Stimulated activated CD4-positive, alpha-beta T cell treated with anti-CD3 and anti-CD28 coated beads, TNF-alpha, amount 100 ng/mL, for 4 hours (primary cell): ENCODE data around the gene UNC5A.

Experiments used
- DNase-seq, 3 experiments: peaks; one replicate each; pipeline ENCODE4 v3.0.0-alpha.2; 2020; ENCODE audit warnings: low read depth in 3 of 3

UNC5A gene

GRCh38 chr5:176800024-176800423, 10.3 kb upstream of the UNC5A start:
- DNase-seq, result no peak

GRCh38 chr5:176802116-176802784, 8.1 kb upstream of the UNC5A start:
- DNase-seq, result no peak

- no peak for DNase-seq
Observed at GRCh38 chr5:176803068-176803942, 7.1 kb upstream of the UNC5A start.

- DNase-seq, result no peak
Observed at GRCh38 chr5:176803943-176804498, 6.3 kb upstream of the UNC5A start.

GRCh38 chr5:176806137-176806536, 4.2 kb upstream of the UNC5A start:
- no peak for DNase-seq

GRCh38 chr5:176809544-176810080, 747 bp upstream of the UNC5A start:
- DNase-seq, result no peak

GRCh38 chr5:176810687-176811501, 535 bp downstream of the UNC5A start:
- no peak for DNase-seq

- DNase-seq, result no peak
Observed at GRCh38 chr5:176812269-176813259, 2.2 kb downstream of the UNC5A start.

GRCh38 chr5:176813587-176814312, 3.4 kb downstream of the UNC5A start:
- DNase-seq, result no peak

- DNase-seq, result no peak
Observed at GRCh38 chr5:176814313-176814685, 3.9 kb downstream of the UNC5A start.

- DNase-seq, result no peak
Observed at GRCh38 chr5:176814836-176815438, 4.6 kb downstream of the UNC5A start.

- DNase-seq, result no peak
Observed at GRCh38 chr5:176816043-176816745, 5.8 kb downstream of the UNC5A start.

GRCh38 chr5:176816791-176817347, 6.5 kb downstream of the UNC5A start:
- DNase-seq, result no peak

- no peak for DNase-seq
Observed at GRCh38 chr5:176817369-176817840, 7.0 kb downstream of the UNC5A start.

GRCh38 chr5:176817841-176818377, 7.5 kb downstream of the UNC5A start:
- no peak for DNase-seq

GRCh38 chr5:176818391-176819098, 8.2 kb downstream of the UNC5A start:
- no peak for DNase-seq

GRCh38 chr5:176819476-176819875, 9.1 kb downstream of the UNC5A start:
- no peak for DNase-seq
